Immature natural killer cell (primary cell): ENCODE data around the gene ZDHHC8. TPM values are rescaled to one million over a fixed set of nuclear protein-coding genes. Genes with fewer than 3 reads are reported as not detected.

ENCODE experiments used
- DNase-seq, 3 donors: peaks; one replicate each; pipeline ENCODE4 v3.0.0; 2022; ENCODE audit warnings: mixed read lengths in 1 of 3
- H3K27ac Mint-ChIP-seq, 6 donors: one replicate each; pipeline ENCODE4 v1.8.0; 2020; ENCODE audit warnings: mixed read lengths in 6 of 6, mild to moderate bottlenecking in 5 of 6, inconsistent platforms in 4 of 6, moderate library complexity in 3 of 6
- H3K27me3 Mint-ChIP-seq, 3 donors: one replicate each; pipeline ENCODE4 v1.8.0; 2020 to 2021; ENCODE audit warnings: low read depth in 3 of 3, mild to moderate bottlenecking in 3 of 3, mixed read lengths in 3 of 3, moderate library complexity in 3 of 3, inconsistent platforms in 1 of 3
- H3K36me3 Mint-ChIP-seq, 3 donors: one replicate each; pipeline ENCODE4 v1.8.0; 2020; ENCODE audit warnings: mixed read lengths in 3 of 3, inconsistent platforms in 2 of 3, mild to moderate bottlenecking in 2 of 3
- H3K4me1 Mint-ChIP-seq, 2 donors: one replicate each; pipeline ENCODE4 v1.8.0; 2020; ENCODE audit warnings: inconsistent platforms in 2 of 2, mild to moderate bottlenecking in 2 of 2, mixed read lengths in 2 of 2, moderate library complexity in 1 of 2
- H3K4me3 Mint-ChIP-seq, 5 donors: one replicate each; pipeline ENCODE4 v1.8.0; 2020; ENCODE audit warnings: mild to moderate bottlenecking in 5 of 5, mixed read lengths in 5 of 5, inconsistent platforms in 3 of 5, moderate library complexity in 3 of 5
- H3K9me3 Mint-ChIP-seq, 6 donors: one replicate each; pipeline ENCODE4 v1.8.0; 2020; ENCODE audit warnings: mild to moderate bottlenecking in 6 of 6, mixed read lengths in 6 of 6, inconsistent platforms in 4 of 6, moderate library complexity in 3 of 6
- polyA plus RNA-seq, 3 donors: library from polyadenylated mRNA; unstranded; fragments of 300-500 nt; fragmentation: Illumina TruSeq; gene quantifications; one replicate each; pipeline ENCODE4 v1.2.3, GENCODE V29; 2021

The ZDHHC8 gene
- polyA plus RNA-seq, 3 donors from 2014 or later: 0.54 to 3.7 (median 0.79) TPM

DNA sequence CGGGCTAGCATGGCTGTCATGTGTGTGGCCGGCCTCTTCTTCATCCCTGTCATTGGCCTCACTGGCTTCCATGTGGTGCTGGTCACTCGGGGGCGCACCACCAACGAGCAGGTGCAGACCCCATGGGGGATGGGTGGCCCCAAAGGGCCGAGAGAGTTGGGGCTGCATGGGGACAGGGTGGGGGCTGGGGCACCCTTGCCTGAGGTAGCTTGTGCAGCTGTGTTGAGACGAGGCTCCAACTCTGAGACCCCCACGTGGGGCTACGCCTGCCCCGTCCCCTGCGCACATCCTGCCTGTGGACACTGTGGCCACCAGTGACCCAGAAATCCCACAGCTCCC, 8.5 kb downstream of the ZDHHC8 start:
- no peaks in the 10 kb centered on the region for H3K9me3 Mint-ChIP-seq
- no peak for DNase-seq
- H3K36me3 Mint-ChIP-seq: no peaks in the 10 kb centered on the region
- H3K4me1 Mint-ChIP-seq: peaks cover 5 to 18% of the 10 kb centered on the region in 2 donors
- no peak overlapping the region for H3K4me3 Mint-ChIP-seq
- no peak overlapping the region for H3K27ac Mint-ChIP-seq
- H3K27me3 Mint-ChIP-seq: peaks cover 0 to 2% (median 0%) of the 10 kb centered on the region in 3 donors

DNA sequence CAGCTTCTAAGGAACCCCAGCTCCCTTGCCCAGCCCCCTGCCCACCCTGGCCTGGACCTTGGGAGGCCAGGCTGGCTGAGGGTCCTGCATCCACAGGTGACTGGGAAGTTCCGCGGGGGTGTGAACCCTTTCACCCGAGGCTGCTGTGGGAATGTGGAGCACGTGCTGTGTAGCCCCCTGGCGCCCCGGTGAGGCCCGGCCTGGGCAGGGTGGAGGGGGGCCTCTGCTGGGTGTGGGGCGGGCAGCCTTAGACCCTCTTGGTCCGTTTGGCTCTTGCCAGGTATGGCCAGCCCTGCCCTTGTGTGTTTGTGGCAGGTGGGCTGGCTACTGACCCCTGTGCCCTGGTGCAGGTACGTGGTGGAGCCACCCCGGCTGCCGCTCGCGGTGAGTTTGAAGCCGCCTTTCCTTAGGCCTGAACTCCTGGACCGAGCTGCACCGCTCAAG, 8.9 kb downstream of the ZDHHC8 start:
- H3K27me3 Mint-ChIP-seq: peaks cover 0 to 2% (median 0%) of the 10 kb centered on the region in 3 donors
- no peak for DNase-seq
- H3K36me3 Mint-ChIP-seq: no peaks in the 10 kb centered on the region
- no peak overlapping the region for H3K27ac Mint-ChIP-seq
- H3K4me3 Mint-ChIP-seq: no peak overlapping the region
- H3K9me3 Mint-ChIP-seq: no peaks in the 10 kb centered on the region
- H3K4me1 Mint-ChIP-seq: peaks cover 5 to 18% of the 10 kb centered on the region in 2 donors

DNA sequence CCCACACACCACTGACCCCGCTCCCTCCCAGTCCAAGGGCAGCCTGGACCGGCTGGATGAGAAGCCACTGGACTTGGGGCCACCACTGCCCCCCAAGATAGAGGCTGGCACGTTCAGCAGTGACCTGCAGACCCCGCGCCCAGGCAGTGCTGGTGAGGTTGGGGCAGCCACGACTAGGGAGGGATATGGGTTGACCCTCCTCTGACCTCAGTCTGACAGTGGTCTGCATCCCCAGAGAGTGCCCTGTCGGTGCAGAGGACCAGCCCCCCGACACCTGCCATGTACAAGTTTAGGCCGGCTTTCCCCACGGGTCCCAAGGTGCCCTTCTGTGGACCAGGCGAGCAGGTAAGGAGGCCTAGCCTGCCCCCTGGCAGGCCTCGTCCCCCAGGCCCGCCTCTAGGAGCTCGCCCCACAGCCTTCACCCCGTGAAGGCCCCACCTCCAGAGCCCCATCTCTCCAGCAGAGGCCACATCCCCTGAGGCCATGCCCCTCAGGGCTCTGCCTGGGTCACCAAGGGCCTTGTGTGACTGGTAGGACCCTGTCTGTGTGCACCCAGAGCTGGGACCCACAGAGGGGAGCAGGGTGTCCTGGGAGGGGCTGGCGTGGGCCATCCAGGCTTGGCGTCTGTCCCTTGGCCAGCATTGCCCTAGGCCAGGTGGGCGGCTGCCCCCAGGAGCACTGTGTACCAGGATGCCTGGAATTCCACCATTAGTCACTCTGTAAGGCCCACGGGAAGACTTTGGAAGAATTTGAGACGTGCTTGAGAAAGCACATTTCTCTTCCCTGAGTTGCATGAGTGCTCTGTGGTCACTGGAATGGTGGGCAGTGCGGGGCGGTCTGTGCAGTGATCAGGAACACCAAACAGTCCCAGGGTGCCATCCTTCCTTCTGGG, 9.8 kb downstream of the ZDHHC8 start:
- no peak for DNase-seq
- H3K27me3 Mint-ChIP-seq: peaks cover 0 to 2% (median 0%) of the 10 kb centered on the region in 3 donors
- peaks cover 5 to 15% of the 10 kb centered on the region in 2 donors for H3K4me1 Mint-ChIP-seq
- no peaks in the 10 kb centered on the region for H3K36me3 Mint-ChIP-seq
- no peak overlapping the region for H3K4me3 Mint-ChIP-seq
- no peak overlapping the region for H3K27ac Mint-ChIP-seq
- no peaks in the 10 kb centered on the region for H3K9me3 Mint-ChIP-seq

DNA sequence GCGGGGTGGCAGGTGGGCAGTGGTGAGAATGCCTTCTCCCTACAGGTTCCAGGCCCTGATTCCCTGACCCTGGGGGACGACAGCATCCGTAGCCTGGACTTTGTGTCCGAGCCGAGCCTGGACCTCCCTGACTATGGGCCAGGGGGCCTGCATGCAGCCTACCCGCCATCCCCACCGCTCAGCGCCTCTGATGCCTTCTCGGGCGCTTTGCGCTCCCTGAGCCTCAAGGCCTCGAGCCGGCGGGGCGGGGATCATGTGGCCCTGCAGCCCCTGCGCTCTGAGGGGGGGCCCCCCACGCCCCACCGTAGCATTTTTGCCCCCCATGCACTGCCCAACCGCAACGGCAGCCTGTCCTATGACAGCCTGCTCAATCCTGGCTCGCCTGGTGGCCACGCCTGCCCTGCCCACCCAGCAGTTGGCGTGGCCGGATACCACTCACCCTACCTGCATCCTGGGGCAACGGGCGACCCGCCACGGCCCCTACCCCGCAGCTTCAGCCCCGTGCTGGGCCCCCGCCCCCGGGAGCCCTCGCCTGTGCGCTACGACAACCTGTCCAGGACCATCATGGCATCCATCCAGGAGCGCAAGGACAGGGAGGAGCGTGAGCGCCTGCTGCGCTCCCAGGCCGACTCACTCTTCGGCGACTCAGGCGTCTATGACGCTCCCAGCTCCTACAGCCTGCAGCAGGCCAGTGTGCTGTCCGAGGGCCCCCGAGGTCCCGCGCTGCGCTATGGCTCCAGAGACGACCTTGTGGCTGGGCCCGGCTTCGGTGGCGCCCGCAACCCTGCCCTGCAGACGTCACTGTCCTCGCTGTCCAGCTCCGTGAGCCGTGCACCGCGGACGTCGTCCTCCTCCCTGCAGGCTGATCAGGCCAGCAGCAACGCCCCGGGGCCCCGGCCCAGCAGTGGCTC, 11.4 kb downstream of the ZDHHC8 start:
- H3K9me3 Mint-ChIP-seq: no peaks in the 10 kb centered on the region
- H3K4me3 Mint-ChIP-seq: no peak overlapping the region
- H3K4me1 Mint-ChIP-seq: peaks cover 5 to 8% of the 10 kb centered on the region in 2 donors
- no peak overlapping the region for H3K27ac Mint-ChIP-seq
- H3K27me3 Mint-ChIP-seq: peaks cover 0 to 2% (median 0%) of the 10 kb centered on the region in 3 donors
- DNase-seq: no peak
- no peaks in the 10 kb centered on the region for H3K36me3 Mint-ChIP-seq

DNA sequence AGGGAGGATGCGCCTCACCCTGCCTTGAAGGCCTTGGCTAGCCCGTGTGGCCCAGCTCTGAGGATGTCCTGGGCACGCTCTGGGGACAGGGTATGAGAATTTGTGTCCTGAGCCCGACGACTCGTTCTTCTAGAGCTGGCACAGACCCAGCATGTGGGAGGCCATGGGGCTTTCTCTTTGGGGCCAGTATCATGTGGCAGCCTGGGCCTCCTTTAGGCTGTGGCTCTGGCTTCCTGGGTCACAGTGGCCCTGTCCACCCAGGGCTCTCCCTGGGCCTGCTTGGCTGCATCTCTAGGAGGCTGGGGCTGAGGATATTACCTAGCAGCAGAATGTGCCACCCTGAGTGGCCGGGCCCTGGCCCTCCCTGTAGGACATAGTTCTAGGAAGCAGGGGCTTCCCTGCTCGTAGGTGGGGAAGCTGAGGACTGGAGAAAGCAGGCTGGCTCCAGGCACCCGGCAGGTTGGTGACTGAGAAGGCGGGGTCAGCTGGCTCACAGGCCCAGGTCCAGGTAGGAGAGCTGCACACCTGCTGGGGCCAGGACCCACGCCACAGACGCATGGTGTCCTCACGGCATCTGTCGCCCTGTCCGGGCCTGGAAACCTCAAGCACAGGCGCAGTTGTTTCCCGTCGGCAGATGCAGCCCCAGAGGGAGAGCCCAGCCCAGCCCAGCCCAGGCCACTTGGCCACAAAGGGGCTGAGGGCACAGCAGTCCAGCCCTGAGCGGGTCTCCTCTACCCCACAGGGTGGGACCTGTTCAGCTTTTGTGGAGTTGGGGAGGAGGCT, 12.5 kb downstream of the ZDHHC8 start:
- Mint-ChIP-seq H3K4me1 (peaks cover 3 to 5% of the 10 kb centered on the region in 2 donors), H3K9me3 (no peaks in the 10 kb centered on the region), H3K4me3 (no peak overlapping the region), H3K27ac (no peak overlapping the region), H3K36me3 (no peaks in the 10 kb centered on the region), H3K27me3 (peaks cover 0 to 2% (median 0%) of the 10 kb centered on the region in 3 donors)
- no peak for DNase-seq

DNA sequence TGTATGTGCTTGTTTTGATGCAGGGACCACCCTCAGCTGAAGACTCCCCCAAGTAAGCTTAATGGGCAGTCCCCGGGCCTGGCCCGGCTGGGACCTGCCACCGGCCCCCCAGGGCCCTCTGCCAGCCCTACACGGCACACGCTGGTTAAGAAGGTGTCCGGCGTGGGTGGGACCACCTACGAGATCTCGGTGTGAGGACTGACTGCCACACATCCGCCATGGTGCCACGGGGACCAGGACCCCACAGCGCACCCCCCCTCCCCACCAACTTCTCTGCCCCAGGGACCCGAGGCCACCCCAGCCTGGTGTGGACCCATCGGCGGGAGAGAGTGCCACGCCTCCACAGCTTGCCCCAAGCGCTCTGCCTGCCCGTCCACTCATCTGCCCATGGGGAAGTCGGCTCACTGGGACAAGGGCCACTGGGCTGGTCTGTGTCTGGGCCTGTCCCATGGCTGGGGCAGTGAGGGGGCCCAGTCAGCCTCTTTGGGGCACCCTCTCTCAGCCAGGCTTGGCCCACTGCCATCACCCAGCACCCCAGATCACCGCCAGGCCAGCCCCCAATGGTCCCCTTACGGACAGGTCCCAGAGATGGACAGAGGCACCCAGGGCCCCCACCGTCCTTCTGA, 13.7 kb downstream of the ZDHHC8 start:
- H3K36me3 Mint-ChIP-seq: no peaks in the 10 kb centered on the region
- H3K27ac Mint-ChIP-seq: no peak overlapping the region
- no peak for DNase-seq
- H3K4me1 Mint-ChIP-seq: no peaks in the 10 kb centered on the region
- H3K27me3 Mint-ChIP-seq: peaks cover 0 to 2% (median 0%) of the 10 kb centered on the region in 3 donors
- no peak overlapping the region for H3K4me3 Mint-ChIP-seq
- no peaks in the 10 kb centered on the region for H3K9me3 Mint-ChIP-seq

DNA sequence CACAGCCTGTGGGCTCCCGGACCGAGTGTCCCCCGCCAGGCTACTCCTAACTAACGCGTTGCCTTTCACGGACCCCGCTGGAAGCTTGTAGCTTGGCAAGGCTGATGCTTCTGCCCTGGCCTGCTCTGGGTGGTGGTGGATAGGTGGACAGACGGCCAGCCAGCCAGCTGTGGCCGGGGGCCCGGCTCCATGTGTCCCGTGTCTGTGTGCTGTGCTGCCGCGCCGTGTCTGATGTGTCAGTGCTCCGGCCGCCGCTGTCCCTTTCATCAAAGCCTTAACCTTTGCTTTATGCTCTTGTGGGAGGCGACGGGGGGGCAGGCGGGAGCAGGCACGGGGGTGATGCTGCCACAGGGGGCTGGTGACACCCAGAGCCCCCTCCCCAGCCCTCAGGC, 14.2 kb downstream of the ZDHHC8 start:
- no peak for DNase-seq
- H3K4me3 Mint-ChIP-seq: no peak overlapping the region
- H3K27me3 Mint-ChIP-seq: peaks cover 0 to 2% (median 0%) of the 10 kb centered on the region in 3 donors
- H3K27ac Mint-ChIP-seq: no peak overlapping the region
- no peaks in the 10 kb centered on the region for H3K36me3 Mint-ChIP-seq
- no peaks in the 10 kb centered on the region for H3K9me3 Mint-ChIP-seq
- H3K4me1 Mint-ChIP-seq: no peaks in the 10 kb centered on the region

DNA sequence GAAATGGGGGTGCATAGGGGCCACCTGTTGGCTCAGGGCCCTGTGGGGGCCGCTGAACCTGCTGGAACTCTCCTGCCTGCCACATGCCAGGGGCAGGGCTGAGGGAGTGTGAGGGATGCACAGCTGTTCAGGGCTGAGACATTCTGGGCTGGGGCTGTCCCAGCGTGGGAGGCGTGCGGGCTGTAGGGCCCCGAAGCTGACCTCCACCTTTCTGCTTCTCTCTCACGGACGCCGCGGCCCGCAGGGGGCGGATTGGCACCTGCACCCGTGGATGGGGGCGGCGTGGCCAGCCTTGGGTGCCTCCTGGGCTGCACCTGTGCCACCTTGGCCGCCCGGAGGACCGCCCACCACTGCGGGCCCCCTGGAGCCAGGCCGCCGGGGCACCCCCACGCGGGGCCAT, 15.2 kb downstream of the ZDHHC8 start:
- no peak overlapping the region for H3K4me3 Mint-ChIP-seq
- H3K36me3 Mint-ChIP-seq: no peaks in the 10 kb centered on the region
- H3K27me3 Mint-ChIP-seq: peaks cover 0 to 2% (median 0%) of the 10 kb centered on the region in 3 donors
- DNase-seq: no peak
- no peaks in the 10 kb centered on the region for H3K9me3 Mint-ChIP-seq
- H3K4me1 Mint-ChIP-seq: no peaks in the 10 kb centered on the region
- H3K27ac Mint-ChIP-seq: no peak overlapping the region

DNA sequence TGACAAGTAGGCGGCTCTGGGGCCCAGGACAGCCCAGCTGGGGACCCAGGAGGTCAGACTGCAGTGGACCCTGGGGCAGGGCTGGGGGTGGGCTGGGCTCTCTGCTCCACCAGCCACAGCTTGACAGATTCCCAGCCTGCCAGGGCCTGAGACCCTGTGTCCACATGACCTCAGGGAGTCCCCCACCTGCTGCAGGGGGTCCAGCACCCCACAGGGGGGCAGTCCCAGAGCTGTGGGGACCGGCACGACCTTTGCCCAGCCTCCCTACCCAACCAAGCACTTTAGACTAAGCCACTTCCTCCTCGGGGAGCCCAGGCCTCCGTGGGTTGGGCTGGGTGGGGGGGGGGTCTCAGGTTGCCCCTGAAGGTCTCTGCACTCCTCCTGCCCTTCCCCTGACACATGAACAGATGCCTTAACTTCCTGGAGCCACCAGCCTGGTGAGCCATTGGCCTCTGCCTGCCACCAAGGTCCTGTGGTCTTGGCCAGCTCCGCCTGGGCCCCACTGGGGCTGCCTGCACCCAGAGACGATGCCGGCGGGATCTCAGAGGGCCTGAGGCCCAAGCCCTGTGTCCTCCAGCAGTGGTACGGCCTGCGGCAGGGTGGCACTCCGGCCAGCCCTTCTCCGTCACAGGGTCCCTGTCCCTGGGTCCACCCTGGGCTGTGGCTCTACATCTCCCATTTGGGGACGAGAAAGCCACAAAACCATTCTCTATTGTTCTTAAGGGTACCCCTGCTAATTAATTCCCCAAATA, 15.8 kb downstream of the ZDHHC8 start:
- Mint-ChIP-seq H3K9me3 (no peaks in the 10 kb centered on the region), H3K27me3 (peaks cover 0 to 2% (median 0%) of the 10 kb centered on the region in 3 donors), H3K4me1 (no peaks in the 10 kb centered on the region), H3K36me3 (no peaks in the 10 kb centered on the region), H3K27ac (no peak overlapping the region), H3K4me3 (no peak overlapping the region)
- no peak for DNase-seq

DNA sequence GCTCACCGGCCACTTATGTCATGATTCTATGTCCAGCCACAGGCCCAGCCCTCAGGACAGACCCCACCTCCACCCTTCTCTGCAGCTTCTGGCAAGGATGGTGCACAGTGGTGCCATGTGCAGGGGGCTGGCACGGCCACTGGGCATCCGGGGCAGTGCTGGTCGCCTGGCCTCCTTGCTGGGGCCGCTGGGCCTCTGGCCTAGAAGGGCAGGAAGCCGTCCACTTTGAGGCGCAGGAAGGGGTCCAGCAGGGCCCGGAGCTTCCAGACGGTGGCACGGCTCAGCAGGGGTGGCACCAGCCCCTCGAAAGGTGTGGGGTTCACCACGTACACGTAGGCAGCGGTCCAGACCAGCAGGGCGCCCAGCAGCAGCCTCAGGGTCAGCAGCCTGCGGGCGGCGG, 16.8 kb downstream of the ZDHHC8 start:
- H3K27me3 Mint-ChIP-seq: peaks cover 0 to 2% (median 0%) of the 10 kb centered on the region in 3 donors
- DNase-seq: no peak
- no peak overlapping the region for H3K4me3 Mint-ChIP-seq
- no peaks in the 10 kb centered on the region for H3K36me3 Mint-ChIP-seq
- no peaks in the 10 kb centered on the region for H3K4me1 Mint-ChIP-seq
- H3K27ac Mint-ChIP-seq: no peak overlapping the region
- H3K9me3 Mint-ChIP-seq: no peaks in the 10 kb centered on the region

DNA sequence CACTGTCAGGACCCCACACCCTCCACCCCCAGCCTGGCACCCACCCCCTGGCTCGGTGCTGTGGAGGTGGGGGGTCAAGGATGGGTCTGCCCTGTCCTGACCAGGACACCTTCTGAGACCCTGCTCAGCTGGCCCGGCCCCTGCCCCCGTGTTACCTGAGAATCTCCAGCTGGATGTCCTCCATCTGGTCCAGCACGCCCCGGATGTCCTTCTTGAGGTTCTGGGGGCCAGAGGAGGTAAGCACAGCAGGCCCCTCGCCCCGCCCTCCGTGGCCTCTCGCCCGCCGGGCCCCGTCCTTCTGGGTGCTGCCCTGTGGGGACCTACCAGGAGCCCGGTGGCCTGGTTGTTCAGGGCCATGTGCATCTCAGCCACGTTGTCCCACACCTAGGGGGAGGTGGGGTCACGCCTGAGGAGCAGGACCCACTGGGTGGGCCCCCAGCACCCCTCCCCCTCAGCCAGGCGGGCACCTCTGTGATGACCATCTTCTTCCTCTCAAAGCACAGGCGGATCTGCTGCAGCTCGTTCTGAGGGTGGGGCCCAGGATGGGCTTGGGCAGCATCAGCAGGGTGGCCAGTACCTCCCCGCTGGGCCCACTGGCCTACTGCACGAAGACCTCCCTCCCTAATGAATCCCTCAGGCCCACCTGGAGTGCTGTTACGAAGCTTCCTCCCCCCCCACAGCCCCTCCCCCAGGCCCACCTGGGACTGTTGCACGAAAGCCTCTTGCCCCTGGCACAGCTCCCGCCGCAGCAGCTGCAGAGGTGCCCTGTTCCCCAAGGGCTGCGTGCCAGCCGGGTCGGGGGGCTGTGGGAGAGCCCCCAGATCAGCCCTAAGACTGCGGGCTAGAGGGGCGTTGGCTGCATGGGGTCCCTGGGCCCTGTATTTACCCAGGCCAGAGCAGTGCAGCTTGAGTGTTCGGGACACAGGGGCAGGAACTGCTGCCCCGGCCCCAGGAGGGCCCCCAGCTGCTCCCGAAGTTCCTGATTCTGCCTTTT, 17.9 kb downstream of the ZDHHC8 start:
- Mint-ChIP-seq H3K9me3 (no peaks in the 10 kb centered on the region), H3K4me3 (no peak overlapping the region), H3K4me1 (no peaks in the 10 kb centered on the region), H3K27ac (no peak overlapping the region), H3K27me3 (peaks cover 0 to 2% (median 2%) of the 10 kb centered on the region in 3 donors), H3K36me3 (no peaks in the 10 kb centered on the region)
- DNase-seq: no peak
